ENCODE results near the gene SAMD4A.

GRCh38 chr14:54667764-54668163, 100.8 kb downstream of the SAMD4A start:
- TF ChIP-seq CTCF (IDR thresholded peaks at IDR 0.05) (no peak), EP300 (IDR thresholded peaks at IDR 0.05; ENCODE audit: low read depth) (no peak), POLR2A (IDR thresholded peaks at IDR 0.05) (no peak)

Data from transverse colon (tissue), 3 donors.